Panc1 (cell line): ENCODE measurements around the gene ITGA2B. TPM values are rescaled to one million over a fixed set of nuclear protein-coding genes. Genes with fewer than 3 reads are reported as not detected.
"Not testable (repeated sequence)": the region's sequence is repeated elsewhere in the genome, so short reads cannot be mapped to it uniquely, and the experiment has no call there.

Experiments used
- ATAC-seq: fragments of 200-7000 bp; cut with Tn5 transposase; 2 replicates; pipeline ENCODE4 v1.9.1; 2020; ENCODE audit warnings: mild to moderate bottlenecking, moderate library complexity
- BruUV-seq: library from RNA; stranded (reverse); fragments of 400-500 nt; replicated peaks from 2 replicates; lab custom pipeline; 2021; lab: Mats Ljungman, UMichigan
- CTCF ChIA-PET: fragments of 300-600 bp; sonication (Branson Sonifier 250); formaldehyde crosslinking; loops from one replicate; lab custom pipeline; 2022; ENCODE audit warnings: antibody characterized with exemption; lab: Charles Lee
- POLR2A ChIA-PET: fragments of 300-600 bp; sonication (Branson Sonifier 250); formaldehyde crosslinking; loops from one replicate; lab custom pipeline; 2022; ENCODE audit warnings: antibody characterized with exemption; lab: Charles Lee
- DNase-seq: peaks from one replicate; pipeline ENCODE4 v3.0.0-alpha.2; 2010; ENCODE audit warnings: low read depth, low spot score
- H3K27ac ChIP-seq: 2 replicates; pipeline ENCODE4 v1.5.1; 2011; ENCODE audit warnings: mild to moderate bottlenecking, low read length, inconsistent platforms
- H3K27me3 ChIP-seq: fragments of 200-500 bp; sonication (Bioruptor generic); 2 replicates; pipeline ENCODE4 v1.6.0; 2014; ENCODE audit warnings: low read length, inconsistent platforms; ENCODE audit not compliant: control insufficient read depth, insufficient read depth
- H3K36me3 ChIP-seq: fragments of 200-500 bp; sonication (Bioruptor generic); 2 replicates; pipeline ENCODE4 v1.5.1; 2014; ENCODE audit warnings: inconsistent platforms, mild to moderate bottlenecking, low read length, moderate library complexity; ENCODE audit not compliant: control insufficient read depth, insufficient read depth
- H3K4me1 ChIP-seq: 2 replicates; pipeline ENCODE4 v1.5.1; 2011; ENCODE audit warnings: inconsistent platforms, mild to moderate bottlenecking, low read length, moderate library complexity; ENCODE audit not compliant: control insufficient read depth, insufficient read depth
- H3K4me3 ChIP-seq, 2 experiments: 2 replicates each; pipeline ENCODE4 v1.5.1; 2011 to 2012; ENCODE audit warnings: low read depth in 2 of 2, low read length in 2 of 2, mild to moderate bottlenecking in 2 of 2, inconsistent platforms in 1 of 2, moderate library complexity in 1 of 2
- H3K9me3 ChIP-seq: fragments of 200-500 bp; sonication (Bioruptor generic); 2 replicates; pipeline ENCODE4 v1.5.1; 2014; ENCODE audit warnings: low read depth, mild to moderate bottlenecking, inconsistent platforms, low read length, moderate library complexity; ENCODE audit not compliant: control insufficient read depth, insufficient read depth
- CTCF ChIP-seq: fragments of 450-650 bp; IDR thresholded peaks from 2 replicates; pipeline ENCODE4 v1.5.1; 2017; ENCODE audit warnings: mild to moderate bottlenecking
- POLR2AphosphoS5 ChIP-seq: IDR thresholded peaks from 2 replicates; pipeline ENCODE4 v1.6.1; 2012; ENCODE audit warnings: mild to moderate bottlenecking, low read depth, low read length, moderate library complexity
- REST ChIP-seq, 2 experiments: IDR thresholded peaks; 2 replicates each; pipeline ENCODE4 v1.6.1; 2011 to 2012; ENCODE audit warnings: low read depth in 2 of 2, control low read depth in 1 of 2, low read length in 1 of 2, mild to moderate bottlenecking in 1 of 2, moderate library complexity in 1 of 2; ENCODE audit not compliant: insufficient read depth in 1 of 2
- SIN3A ChIP-seq: IDR thresholded peaks from 2 replicates; pipeline ENCODE4 v1.6.1; 2012; ENCODE audit warnings: low read depth, mild to moderate bottlenecking, low read length, moderate library complexity, borderline replicate concordance; ENCODE audit not compliant: insufficient read depth
- TCF7L2 ChIP-seq: IDR thresholded peaks from 2 replicates; pipeline ENCODE4 v1.6.1; 2011; ENCODE audit warnings: mild to moderate bottlenecking, low read depth, low read length, inconsistent platforms
- in situ Hi-C: cut with HindIII; loops from 2 replicates; pipeline ENCODE4 v1.10.0; 2016; ENCODE audit warnings: low sequenced_read_pairs, low pct_unique_long_range_greater_than_20kb
- intact Hi-C: fragments of 100-400 bp; cut with micrococcal nuclease; formaldehyde crosslinking; loops from one replicate; pipeline ENCODE4 v1.10.0; 2022; ENCODE audit not compliant: unreplicated experiment
- total RNA-seq: library from RNA; stranded (reverse); gene quantifications from one replicate; pipeline ENCODE4 v1.2.1, GENCODE V29; 2021; ENCODE audit not compliant: unreplicated experiment

ITGA2B gene
- total RNA-seq, 1 experiment from 2014 or later = 2.4 TPM

- BruUV-seq = no TSS peak
- ChIA-PET CTCF (no interaction called here), POLR2A (no interaction called here)
- no peaks in the 10 kb centered on the region for H3K27me3 ChIP-seq
- H3K36me3 ChIP-seq = peaks cover 4% of the 10 kb centered on the region; the same call in 1 of the 2 replicates
- ATAC-seq (no peak), DNase-seq (no peak)
- H3K9me3 ChIP-seq = no peaks in the 10 kb centered on the region
- H3K4me1 ChIP-seq = no peaks in the 10 kb centered on the region
- no peak overlapping the region for H3K27ac ChIP-seq
- intact Hi-C loops (no loop called here), in situ Hi-C loops (no loop called here)
- TF ChIP-seq REST (IDR thresholded peaks at IDR 0.05; ENCODE audit: insufficient read depth in 1 of 2, low read depth in 2 of 2, low read length in 1 of 2) (no peak), SIN3A (no peak), TCF7L2 (no peak), CTCF (no peak), POLR2AphosphoS5 (no peak)
- no peak overlapping the region for H3K4me3 ChIP-seq
Measured at GRCh38 chr17:44348234-44348987, 41.0 kb downstream of the ITGA2B start.

GRCh38 chr17:44347206-44348055, 42.0 kb downstream of the ITGA2B start:
- H3K9me3 ChIP-seq, ATAC-seq, intact Hi-C loops, H3K4me1 ChIP-seq, DNase-seq, CTCF ChIA-PET, H3K27ac ChIP-seq, H3K36me3 ChIP-seq, H3K4me3 ChIP-seq, BruUV-seq, H3K27me3 ChIP-seq, in situ Hi-C loops: not testable (repeated sequence)
- POLR2A ChIA-PET = interaction anchor here (0.6 kb wide), 1 partner anchor 141 kb away, joined by 3 read pairs; no protein-coding TSS in a partner anchor
